Stimulated activated CD4-positive, alpha-beta T cell treated with anti-CD3 and anti-CD28 coated beads, Interleukin-4, amount 100 ng/mL, for 4 hours (primary cell): Measurements from ENCODE around the gene GNAQ.
A peak's percentile ranks its signal among the peaks of the same experiment; 100 is the strongest.

Experiments
- DNase-seq, 2 experiments: peaks; one replicate each; pipeline ENCODE4 v3.0.0-alpha.2; 2020

GNAQ gene

GRCh38 chr9:78000221-78000620 lies 31.4 kb downstream of the GNAQ start:
- no peak for DNase-seq

- no peak for DNase-seq
Measured at GRCh38 chr9:77999231-77999631, 32.4 kb downstream of the GNAQ start.

- DNase-seq = no peak
Measured at GRCh38 chr9:77997611-77998284, 33.9 kb downstream of the GNAQ start.

GRCh38 chr9:77996696-77997095 lies 34.9 kb downstream of the GNAQ start:
- DNase-seq = no peak

DNA sequence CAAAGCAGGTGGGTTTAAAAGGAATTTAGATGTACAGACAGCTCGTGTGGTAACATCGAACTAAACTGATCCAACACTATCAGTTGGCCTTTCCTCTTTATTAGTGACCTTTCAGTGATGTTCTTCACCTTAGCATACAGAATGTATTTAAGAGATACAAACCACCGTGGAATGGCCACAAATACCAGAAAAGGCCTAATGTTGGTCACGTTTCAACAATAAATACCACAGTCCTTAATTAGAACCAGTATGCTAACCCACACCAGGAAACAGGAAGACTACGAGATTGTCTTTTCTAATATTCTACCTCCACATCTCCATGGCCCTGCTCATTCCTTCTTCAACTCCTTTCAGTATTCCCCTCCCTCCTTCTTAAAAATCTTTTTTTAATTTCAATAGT lies 40.4 kb downstream of the GNAQ start:
- DNase-seq = no peak

- DNase-seq = no peak
Measured at GRCh38 chr9:77989909-77990308, 41.7 kb downstream of the GNAQ start.

DNA sequence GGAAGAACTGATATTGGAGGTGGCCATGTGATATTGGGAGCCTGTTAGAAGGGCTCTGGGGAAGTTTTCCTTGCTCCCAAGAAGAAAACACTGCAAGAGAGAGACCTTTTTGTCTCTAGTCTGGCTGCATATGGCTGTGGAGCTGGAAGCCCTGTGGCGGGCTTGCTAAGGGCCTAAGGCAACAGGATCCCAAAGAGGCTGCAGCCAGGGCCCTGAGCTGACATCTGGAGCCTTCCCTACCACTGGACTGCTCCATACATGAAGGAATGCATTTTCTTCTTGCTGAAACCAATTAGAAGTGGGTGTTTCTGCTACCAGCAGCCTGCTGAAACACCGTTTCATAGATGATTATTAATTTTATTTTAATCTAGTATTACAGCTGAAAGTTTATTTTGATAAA lies 42.2 kb downstream of the GNAQ start:
- DNase-seq = no peak

DNA sequence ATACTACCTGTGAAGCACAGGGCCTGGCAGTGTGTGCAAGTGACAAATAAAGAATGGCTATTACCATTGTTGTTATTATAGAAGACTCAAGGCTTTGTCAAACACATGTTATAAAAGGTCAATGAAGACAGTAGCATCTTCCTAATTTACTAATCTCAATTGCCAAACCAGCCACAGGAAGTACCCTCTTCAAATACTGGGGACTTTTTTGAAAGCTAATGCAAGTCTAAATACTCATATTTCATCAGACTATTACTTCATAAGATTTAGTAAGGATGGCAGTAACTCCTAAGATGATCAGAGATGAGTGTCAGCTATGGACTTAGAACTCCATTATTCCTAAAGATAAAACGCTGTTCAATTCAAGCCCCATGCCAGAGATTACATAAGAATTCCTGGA lies 43.0 kb downstream of the GNAQ start:
- DNase-seq = no peak

GRCh38 chr9:77987880-77988525 lies 43.6 kb downstream of the GNAQ start:
- no peak for DNase-seq

GRCh38 chr9:77987081-77987656 lies 44.4 kb downstream of the GNAQ start:
- no peak for DNase-seq

DNA sequence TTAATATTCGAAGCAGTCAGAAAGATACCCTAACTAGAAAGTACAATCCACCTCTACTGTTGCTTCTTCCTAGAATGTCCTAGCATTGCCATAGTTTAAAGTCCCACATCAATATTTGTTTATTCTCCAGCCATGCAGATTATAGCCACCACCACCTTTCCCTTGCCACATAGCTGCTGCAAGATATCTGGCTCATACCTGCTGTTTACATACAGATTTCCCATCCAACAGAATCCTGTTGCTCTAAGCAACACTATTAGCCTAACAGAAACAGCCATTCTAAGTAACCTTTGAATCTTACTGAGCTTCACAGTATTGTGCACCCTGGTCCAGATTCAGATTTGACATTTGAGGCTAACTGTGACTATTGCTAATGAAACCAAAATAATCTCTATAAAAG lies 45.6 kb downstream of the GNAQ start:
- DNase-seq = no peak

DNA sequence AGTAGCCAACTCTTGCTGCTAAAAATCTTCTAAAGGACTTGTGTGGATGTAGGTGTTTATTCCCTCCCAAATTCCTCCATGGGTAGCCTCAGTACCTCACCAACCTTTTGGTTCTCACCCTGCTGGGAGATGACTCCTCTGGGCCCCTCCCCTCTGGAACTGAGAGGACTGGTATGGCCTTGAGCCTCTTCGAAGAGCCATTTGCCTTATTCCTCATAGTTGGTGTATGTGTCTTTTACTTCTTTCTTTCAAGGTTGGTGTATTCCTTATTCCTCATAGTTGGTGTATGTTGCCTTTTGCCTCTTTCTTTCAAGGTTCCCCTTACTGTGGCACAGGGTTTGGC lies 48.3 kb downstream of the GNAQ start:
- DNase-seq = no peak

DNA sequence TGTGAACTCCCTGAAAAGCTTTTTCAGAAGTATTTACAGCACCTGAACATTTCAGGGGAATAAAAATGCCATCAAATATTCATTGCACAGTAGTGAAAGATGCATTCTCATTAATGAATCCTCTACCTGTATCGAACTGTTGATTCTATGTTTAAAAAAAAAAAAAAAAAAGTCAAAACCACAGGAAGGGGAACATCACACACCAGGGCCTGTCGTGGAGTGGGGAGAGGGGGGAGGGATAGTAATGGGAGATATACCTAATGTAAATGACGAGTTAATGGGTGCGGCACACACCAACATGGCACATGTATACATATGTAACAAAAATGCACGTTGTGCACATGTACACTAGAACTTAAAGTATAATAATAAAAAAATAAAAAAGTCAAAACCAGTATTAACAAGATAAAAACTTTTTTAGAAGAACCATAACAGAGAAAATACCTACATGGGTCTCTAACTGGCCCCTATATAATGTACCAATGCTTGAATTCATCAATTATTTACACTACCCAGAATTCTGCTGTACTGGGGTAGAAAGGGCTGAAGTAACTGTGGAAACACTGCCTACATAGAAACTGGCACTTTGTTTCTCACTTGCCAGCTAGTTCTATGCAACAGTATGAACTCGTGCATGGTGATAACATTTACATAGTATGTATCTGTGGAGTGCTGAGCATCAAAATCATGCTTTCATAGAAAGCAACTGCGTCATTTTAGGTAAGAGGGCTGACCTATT lies 48.9 kb downstream of the GNAQ start:
- DNase-seq = no peak

GRCh38 chr9:77981907-77982306 lies 49.7 kb downstream of the GNAQ start:
- no peak for DNase-seq

- no peak for DNase-seq
Measured at GRCh38 chr9:77981332-77981731, 50.3 kb downstream of the GNAQ start.

- no peak for DNase-seq
Measured at GRCh38 chr9:77980622-77981021, 51.0 kb downstream of the GNAQ start.

GRCh38 chr9:77978086-77978781 lies 53.4 kb downstream of the GNAQ start:
- no peak for DNase-seq

DNA sequence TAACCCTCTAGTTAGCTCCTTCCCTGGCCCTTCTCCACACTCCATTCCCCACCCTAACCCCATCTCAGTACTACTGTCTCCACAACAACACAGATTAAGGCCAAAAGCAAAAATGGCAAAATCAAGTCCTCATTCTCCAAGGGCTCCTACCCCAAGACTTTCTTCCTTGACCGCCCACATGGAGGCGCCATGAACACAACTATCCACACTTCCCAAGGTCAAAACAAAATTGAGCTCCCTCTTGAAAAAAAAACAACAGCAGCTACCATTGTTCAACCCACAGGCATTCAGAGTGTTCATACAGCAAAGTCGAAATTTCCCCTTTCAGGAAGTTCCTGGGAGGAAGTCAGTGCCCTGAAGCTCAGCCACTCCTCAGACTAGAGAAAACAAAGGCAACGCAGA lies 54.4 kb downstream of the GNAQ start:
- DNase-seq = peak; percentile 21 to 30

- no peak for DNase-seq
Measured at GRCh38 chr9:77975806-77976205, 55.8 kb downstream of the GNAQ start.

DNA sequence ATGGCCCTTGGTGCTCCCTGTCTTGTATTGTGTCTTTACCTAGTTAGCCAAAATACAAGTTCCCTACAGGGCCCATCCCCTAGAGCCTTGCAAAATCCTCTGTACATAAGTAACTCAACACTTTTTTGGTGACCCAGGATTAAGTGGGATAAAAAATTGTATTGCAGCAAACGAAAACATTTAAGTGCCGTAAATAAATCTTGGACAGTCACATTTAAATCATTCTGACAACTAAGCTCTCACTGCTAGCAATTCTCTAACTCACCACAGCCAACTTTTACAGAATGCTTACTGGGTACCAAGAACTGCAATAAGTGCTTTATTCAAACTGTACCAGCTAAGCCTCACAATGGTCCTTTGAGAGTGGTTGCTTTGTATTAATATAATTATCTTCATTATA lies 56.6 kb downstream of the GNAQ start:
- DNase-seq = no peak

DNA sequence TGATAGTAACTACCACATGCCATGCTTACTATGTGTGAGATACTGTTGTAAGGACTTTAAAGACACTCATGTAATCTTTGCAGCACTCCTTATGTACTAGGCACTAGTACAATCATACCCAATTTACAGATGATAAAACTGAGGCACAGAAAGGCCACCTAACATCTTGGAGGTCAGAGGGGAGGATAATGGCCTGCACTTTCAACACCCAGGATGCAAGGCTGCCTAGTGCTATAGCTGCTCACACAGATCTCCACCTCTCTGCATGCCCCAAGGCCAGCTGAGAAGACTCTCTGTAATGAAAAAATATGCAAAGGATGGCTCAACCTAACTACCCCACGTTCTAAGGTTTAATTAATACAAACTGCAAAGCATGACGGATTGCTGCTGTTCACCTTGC lies 57.2 kb downstream of the GNAQ start:
- DNase-seq = no peak

- no peak for DNase-seq
Measured at GRCh38 chr9:77969083-77969482, 62.5 kb downstream of the GNAQ start.

DNA sequence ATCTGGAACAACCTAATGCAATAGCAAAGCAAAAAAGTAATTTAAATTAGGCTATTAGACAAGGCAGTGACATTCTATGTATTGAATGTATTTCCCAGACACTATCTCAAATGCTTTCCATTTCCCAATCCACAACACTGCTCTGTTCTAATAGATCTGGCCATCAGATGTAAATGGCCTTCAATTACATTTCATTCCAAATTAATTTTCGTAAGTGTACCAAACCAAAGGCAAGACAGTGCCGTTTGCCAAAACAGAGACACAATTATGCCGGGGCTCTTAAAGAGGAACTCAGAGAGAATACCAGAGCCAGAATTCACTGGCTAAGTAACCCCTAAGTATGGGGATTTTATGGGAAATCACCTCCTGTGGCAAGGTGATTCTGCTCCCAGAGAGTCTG lies 63.1 kb downstream of the GNAQ start:
- DNase-seq = no peak
